ENCODE data around the gene DGKH.

DNA sequence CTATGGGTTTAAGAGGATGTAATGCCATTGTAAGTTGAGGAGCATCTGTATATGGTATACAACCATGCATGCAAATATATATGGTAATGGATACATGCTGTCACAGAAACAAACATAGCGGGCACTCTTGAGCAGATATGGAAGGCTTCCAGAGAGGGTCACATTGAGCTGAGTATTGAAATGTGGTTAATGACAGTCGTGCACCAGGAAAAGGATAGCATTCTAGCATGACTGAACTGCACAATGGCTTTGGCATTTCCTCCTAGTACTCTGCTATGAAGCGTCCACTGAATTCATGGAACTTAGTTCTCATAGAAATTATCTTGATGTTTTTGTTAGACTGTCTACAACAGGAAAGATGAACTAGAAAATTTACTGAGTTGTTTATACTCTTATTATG, 25.2 kb downstream of the DGKH start:
- no peak for TF ChIP-seq POLR2AphosphoS5 (IDR thresholded peaks at IDR 0.05; ENCODE audit: low read depth, low read length)
- TF ChIP-seq POLR2A (IDR thresholded peaks at IDR 0.05; ENCODE audit: low read depth, low read length) = no peak
